ENCODE measurements around the gene PDLIM5.

The PDLIM5 gene

GRCh38 chr4:94415448-94415847 is 36.3 kb upstream of the PDLIM5 start:
- H3K36me3 Mint-ChIP-seq: no peaks in the 10 kb centered on the region
- no peaks in the 10 kb centered on the region for H3K9me3 Mint-ChIP-seq
- H3K4me1 Mint-ChIP-seq: no peaks in the 10 kb centered on the region
- H3K27me3 Mint-ChIP-seq: peaks cover 20% of the 10 kb centered on the region
- no peak overlapping the region for H3K27ac Mint-ChIP-seq
- no peak overlapping the region for H3K4me3 Mint-ChIP-seq

GRCh38 chr4:94416335-94416734 is 35.4 kb upstream of the PDLIM5 start:
- Mint-ChIP-seq H3K9me3 (no peaks in the 10 kb centered on the region), H3K36me3 (no peaks in the 10 kb centered on the region), H3K4me1 (no peaks in the 10 kb centered on the region), H3K27ac (no peak overlapping the region), H3K4me3 (no peak overlapping the region), H3K27me3 (peaks cover 20% of the 10 kb centered on the region)

- no peaks in the 10 kb centered on the region for H3K9me3 Mint-ChIP-seq
- H3K4me1 Mint-ChIP-seq: no peaks in the 10 kb centered on the region
- H3K27ac Mint-ChIP-seq: no peak overlapping the region
- H3K27me3 Mint-ChIP-seq: peaks cover 20% of the 10 kb centered on the region
- no peak overlapping the region for H3K4me3 Mint-ChIP-seq
- H3K36me3 Mint-ChIP-seq: no peaks in the 10 kb centered on the region
Observed at GRCh38 chr4:94416981-94417380, 34.8 kb upstream of the PDLIM5 start.

GRCh38 chr4:94419549-94419948 is 32.2 kb upstream of the PDLIM5 start:
- Mint-ChIP-seq H3K9me3 (peaks cover 6% of the 10 kb centered on the region), H3K27me3 (peaks cover 19% of the 10 kb centered on the region), H3K36me3 (peaks cover 4% of the 10 kb centered on the region), H3K4me1 (no peaks in the 10 kb centered on the region), H3K27ac (no peak overlapping the region), H3K4me3 (no peak overlapping the region)

- Mint-ChIP-seq H3K4me3 (no peak overlapping the region), H3K9me3 (peaks cover 6% of the 10 kb centered on the region), H3K36me3 (peaks cover 4% of the 10 kb centered on the region), H3K4me1 (no peaks in the 10 kb centered on the region), H3K27me3 (peaks cover 18% of the 10 kb centered on the region), H3K27ac (no peak overlapping the region)
Observed at GRCh38 chr4:94419956-94420355, 31.8 kb upstream of the PDLIM5 start.

- Mint-ChIP-seq H3K4me3 (no peak overlapping the region), H3K36me3 (peaks cover 4% of the 10 kb centered on the region), H3K27me3 (peaks cover 18% of the 10 kb centered on the region), H3K9me3 (peaks cover 6% of the 10 kb centered on the region), H3K4me1 (no peaks in the 10 kb centered on the region), H3K27ac (no peak overlapping the region)
Observed at GRCh38 chr4:94420356-94420755, 31.4 kb upstream of the PDLIM5 start.

GRCh38 chr4:94426783-94427182 is 25.0 kb upstream of the PDLIM5 start:
- H3K27ac Mint-ChIP-seq: no peak overlapping the region
- no peak overlapping the region for H3K4me3 Mint-ChIP-seq
- peaks cover 7% of the 10 kb centered on the region for H3K36me3 Mint-ChIP-seq
- H3K4me1 Mint-ChIP-seq: no peaks in the 10 kb centered on the region
- peaks cover 5% of the 10 kb centered on the region for H3K27me3 Mint-ChIP-seq
- peaks cover 6% of the 10 kb centered on the region for H3K9me3 Mint-ChIP-seq

- H3K27ac Mint-ChIP-seq: no peak overlapping the region
- no peak overlapping the region for H3K4me3 Mint-ChIP-seq
- no peaks in the 10 kb centered on the region for H3K9me3 Mint-ChIP-seq
- no peaks in the 10 kb centered on the region for H3K4me1 Mint-ChIP-seq
- H3K27me3 Mint-ChIP-seq: no peaks in the 10 kb centered on the region
- H3K36me3 Mint-ChIP-seq: peaks cover 4% of the 10 kb centered on the region
Observed at GRCh38 chr4:94428884-94429283, 22.9 kb upstream of the PDLIM5 start.

GRCh38 chr4:94430406-94430805 is 21.3 kb upstream of the PDLIM5 start:
- no peaks in the 10 kb centered on the region for H3K9me3 Mint-ChIP-seq
- H3K36me3 Mint-ChIP-seq: peaks cover 2% of the 10 kb centered on the region
- H3K27me3 Mint-ChIP-seq: peaks cover 2% of the 10 kb centered on the region
- H3K27ac Mint-ChIP-seq: no peak overlapping the region
- no peak overlapping the region for H3K4me3 Mint-ChIP-seq
- H3K4me1 Mint-ChIP-seq: no peaks in the 10 kb centered on the region

- H3K27ac Mint-ChIP-seq: no peak overlapping the region
- peaks cover 2% of the 10 kb centered on the region for H3K27me3 Mint-ChIP-seq
- no peak overlapping the region for H3K4me3 Mint-ChIP-seq
- H3K9me3 Mint-ChIP-seq: no peaks in the 10 kb centered on the region
- H3K4me1 Mint-ChIP-seq: no peaks in the 10 kb centered on the region
- H3K36me3 Mint-ChIP-seq: peaks cover 1% of the 10 kb centered on the region
Observed at GRCh38 chr4:94431388-94431787, 20.4 kb upstream of the PDLIM5 start.

GRCh38 chr4:94434505-94434904 is 17.2 kb upstream of the PDLIM5 start:
- Mint-ChIP-seq H3K4me3 (no peak overlapping the region), H3K4me1 (no peaks in the 10 kb centered on the region), H3K27ac (no peak overlapping the region), H3K9me3 (no peaks in the 10 kb centered on the region), H3K36me3 (no peaks in the 10 kb centered on the region), H3K27me3 (peaks cover 5% of the 10 kb centered on the region)

GRCh38 chr4:94435874-94436273 is 15.9 kb upstream of the PDLIM5 start:
- H3K4me1 Mint-ChIP-seq: no peaks in the 10 kb centered on the region
- H3K36me3 Mint-ChIP-seq: no peaks in the 10 kb centered on the region
- H3K27ac Mint-ChIP-seq: no peak overlapping the region
- H3K9me3 Mint-ChIP-seq: no peaks in the 10 kb centered on the region
- H3K27me3 Mint-ChIP-seq: peaks cover 5% of the 10 kb centered on the region
- H3K4me3 Mint-ChIP-seq: no peak overlapping the region

- no peaks in the 10 kb centered on the region for H3K4me1 Mint-ChIP-seq
- H3K4me3 Mint-ChIP-seq: no peak overlapping the region
- H3K36me3 Mint-ChIP-seq: no peaks in the 10 kb centered on the region
- H3K9me3 Mint-ChIP-seq: no peaks in the 10 kb centered on the region
- no peak overlapping the region for H3K27ac Mint-ChIP-seq
- peaks cover 5% of the 10 kb centered on the region for H3K27me3 Mint-ChIP-seq
Observed at GRCh38 chr4:94436512-94436911, 15.2 kb upstream of the PDLIM5 start.

- Mint-ChIP-seq H3K4me3 (no peak overlapping the region), H3K27me3 (peaks cover 3% of the 10 kb centered on the region), H3K27ac (no peak overlapping the region), H3K36me3 (no peaks in the 10 kb centered on the region), H3K4me1 (no peaks in the 10 kb centered on the region), H3K9me3 (no peaks in the 10 kb centered on the region)
Observed at GRCh38 chr4:94439606-94440005, 12.1 kb upstream of the PDLIM5 start.

GRCh38 chr4:94441838-94442237 is 9.9 kb upstream of the PDLIM5 start:
- Mint-ChIP-seq H3K27me3 (peaks cover 7% of the 10 kb centered on the region), H3K9me3 (no peaks in the 10 kb centered on the region), H3K27ac (no peak overlapping the region), H3K4me3 (no peak overlapping the region), H3K36me3 (no peaks in the 10 kb centered on the region), H3K4me1 (no peaks in the 10 kb centered on the region)

GRCh38 chr4:94442251-94442650 is 9.5 kb upstream of the PDLIM5 start:
- no peak overlapping the region for H3K27ac Mint-ChIP-seq
- H3K36me3 Mint-ChIP-seq: no peaks in the 10 kb centered on the region
- H3K27me3 Mint-ChIP-seq: peaks cover 10% of the 10 kb centered on the region
- H3K4me1 Mint-ChIP-seq: no peaks in the 10 kb centered on the region
- H3K9me3 Mint-ChIP-seq: no peaks in the 10 kb centered on the region
- H3K4me3 Mint-ChIP-seq: no peak overlapping the region

- H3K27ac Mint-ChIP-seq: no peak overlapping the region
- H3K9me3 Mint-ChIP-seq: no peaks in the 10 kb centered on the region
- H3K4me3 Mint-ChIP-seq: no peak overlapping the region
- H3K27me3 Mint-ChIP-seq: peaks cover 16% of the 10 kb centered on the region
- H3K36me3 Mint-ChIP-seq: no peaks in the 10 kb centered on the region
- peaks cover 6% of the 10 kb centered on the region for H3K4me1 Mint-ChIP-seq
Observed at GRCh38 chr4:94446386-94446785, 5.4 kb upstream of the PDLIM5 start.

All from activated naive CD4-positive, alpha-beta T cell treated with anti-CD3 and anti-CD28 coated beads, Interleukin-2, amount 50 U/mL, for 24 hours (primary cell).